Measurements from ENCODE around the gene PIEZO2. TPM values are rescaled to one million over a fixed set of nuclear protein-coding genes. Genes with fewer than 3 reads are reported as not detected.

The PIEZO2 gene
- total RNA-seq, 1 donor from 2014 or later, result 1.7 TPM

- no peak for DNase-seq (ENCODE audit: low spot score, unreplicated experiment)
- peaks cover 3% of the 10 kb centered on the region for H3K4me1 Mint-ChIP-seq (ENCODE audit: low read depth)
- H3K27me3 Mint-ChIP-seq, result peaks cover 5% of the 10 kb centered on the region
- no peaks in the 10 kb centered on the region for H3K36me3 Mint-ChIP-seq (ENCODE audit: insufficient read depth)
- no peaks in the 10 kb centered on the region for H3K9me3 Mint-ChIP-seq (ENCODE audit: low read depth)
- no peak overlapping the region for H3K4me3 Mint-ChIP-seq (ENCODE audit: low read depth)
- no peak for TF ChIP-seq CTCF (IDR thresholded peaks at IDR 0.05; ENCODE audit: unreplicated experiment)
- H3K27ac Mint-ChIP-seq, result no peak overlapping the region
These were observed 221.2 kb downstream of the PIEZO2 start for GRCh38 chr18:10928011-10928771.

GRCh38 chr18:10927286-10927992 is 221.9 kb downstream of the PIEZO2 start:
- no peak overlapping the region for H3K27ac Mint-ChIP-seq
- no peaks in the 10 kb centered on the region for H3K36me3 Mint-ChIP-seq (ENCODE audit: insufficient read depth)
- no peak for DNase-seq (ENCODE audit: low spot score, unreplicated experiment)
- peaks cover 3% of the 10 kb centered on the region for H3K4me1 Mint-ChIP-seq (ENCODE audit: low read depth)
- TF ChIP-seq CTCF (IDR thresholded peaks at IDR 0.05; ENCODE audit: unreplicated experiment), result no peak
- H3K9me3 Mint-ChIP-seq (ENCODE audit: low read depth), result no peaks in the 10 kb centered on the region
- peaks cover 6% of the 10 kb centered on the region for H3K27me3 Mint-ChIP-seq
- no peak overlapping the region for H3K4me3 Mint-ChIP-seq (ENCODE audit: low read depth)

- Mint-ChIP-seq H3K4me1 (ENCODE audit: low read depth) (peaks cover 3% of the 10 kb centered on the region), H3K4me3 (ENCODE audit: low read depth) (no peak overlapping the region), H3K27me3 (peaks cover 12% of the 10 kb centered on the region), H3K27ac (no peak overlapping the region), H3K36me3 (ENCODE audit: insufficient read depth) (no peaks in the 10 kb centered on the region), H3K9me3 (ENCODE audit: low read depth) (no peaks in the 10 kb centered on the region)
- TF ChIP-seq CTCF (IDR thresholded peaks at IDR 0.05; ENCODE audit: unreplicated experiment), result no peak
- no peak for DNase-seq (ENCODE audit: low spot score, unreplicated experiment)
These were observed 222.7 kb downstream of the PIEZO2 start for GRCh38 chr18:10926621-10927161.

- H3K36me3 Mint-ChIP-seq (ENCODE audit: insufficient read depth), result no peaks in the 10 kb centered on the region
- peaks cover 2% of the 10 kb centered on the region for H3K4me1 Mint-ChIP-seq (ENCODE audit: low read depth)
- peaks cover 14% of the 10 kb centered on the region for H3K27me3 Mint-ChIP-seq
- H3K27ac Mint-ChIP-seq, result no peak overlapping the region
- no peak for TF ChIP-seq CTCF (IDR thresholded peaks at IDR 0.05; ENCODE audit: unreplicated experiment)
- no peak for DNase-seq (ENCODE audit: low spot score, unreplicated experiment)
- H3K4me3 Mint-ChIP-seq (ENCODE audit: low read depth), result no peak overlapping the region
- no peaks in the 10 kb centered on the region for H3K9me3 Mint-ChIP-seq (ENCODE audit: low read depth)
These were observed 225.1 kb downstream of the PIEZO2 start for GRCh38 chr18:10924290-10924689.

- H3K27ac Mint-ChIP-seq, result no peak overlapping the region
- no peak for DNase-seq (ENCODE audit: low spot score, unreplicated experiment)
- no peaks in the 10 kb centered on the region for H3K9me3 Mint-ChIP-seq (ENCODE audit: low read depth)
- TF ChIP-seq CTCF (IDR thresholded peaks at IDR 0.05; ENCODE audit: unreplicated experiment), result no peak
- H3K4me3 Mint-ChIP-seq (ENCODE audit: low read depth), result no peak overlapping the region
- H3K4me1 Mint-ChIP-seq (ENCODE audit: low read depth), result no peaks in the 10 kb centered on the region
- H3K36me3 Mint-ChIP-seq (ENCODE audit: insufficient read depth), result no peaks in the 10 kb centered on the region
- H3K27me3 Mint-ChIP-seq, result peaks cover 10% of the 10 kb centered on the region
These were observed 225.8 kb downstream of the PIEZO2 start for GRCh38 chr18:10923551-10924070.
